GM12892 (cell line): ENCODE data around the gene ARHGEF12. TPM values are rescaled to one million over a fixed set of nuclear protein-coding genes. Genes with fewer than 3 reads are reported as not detected.

Source experiments
- DNase-seq: peaks from one replicate; pipeline ENCODE4 v3.0.0; 2011; ENCODE audit not compliant: insufficient read length
- FAIRE-seq: peaks from 2 replicates; lab custom pipeline; 2011; peaks lifted over from hg19 to GRCh38; lab: Jason Lieb, UNC
- POLR2A ChIP-seq: IDR thresholded peaks from 2 replicates; pipeline ENCODE4 v1.6.1; 2011; ENCODE audit warnings: low read depth, low read length, control low read depth
- POLR2AphosphoS5 ChIP-seq: IDR thresholded peaks from 2 replicates; pipeline ENCODE4 v1.6.1; 2011; ENCODE audit warnings: low read depth, low read length, control low read depth
- TAF1 ChIP-seq: IDR thresholded peaks from 2 replicates; pipeline ENCODE4 v1.6.1; 2011; ENCODE audit warnings: low read depth, mild to moderate bottlenecking, control low read depth, low read length, borderline replicate concordance
- polyA plus RNA-seq: library from polyadenylated mRNA; unstranded; fragments of >200 nt; gene quantifications from one replicate; pipeline ENCODE4 v1.2.1, GENCODE V29; 2012; ENCODE audit warnings: missing spikeins, inconsistent platforms; ENCODE audit not compliant: missing spikeins

ARHGEF12 gene, protein sequence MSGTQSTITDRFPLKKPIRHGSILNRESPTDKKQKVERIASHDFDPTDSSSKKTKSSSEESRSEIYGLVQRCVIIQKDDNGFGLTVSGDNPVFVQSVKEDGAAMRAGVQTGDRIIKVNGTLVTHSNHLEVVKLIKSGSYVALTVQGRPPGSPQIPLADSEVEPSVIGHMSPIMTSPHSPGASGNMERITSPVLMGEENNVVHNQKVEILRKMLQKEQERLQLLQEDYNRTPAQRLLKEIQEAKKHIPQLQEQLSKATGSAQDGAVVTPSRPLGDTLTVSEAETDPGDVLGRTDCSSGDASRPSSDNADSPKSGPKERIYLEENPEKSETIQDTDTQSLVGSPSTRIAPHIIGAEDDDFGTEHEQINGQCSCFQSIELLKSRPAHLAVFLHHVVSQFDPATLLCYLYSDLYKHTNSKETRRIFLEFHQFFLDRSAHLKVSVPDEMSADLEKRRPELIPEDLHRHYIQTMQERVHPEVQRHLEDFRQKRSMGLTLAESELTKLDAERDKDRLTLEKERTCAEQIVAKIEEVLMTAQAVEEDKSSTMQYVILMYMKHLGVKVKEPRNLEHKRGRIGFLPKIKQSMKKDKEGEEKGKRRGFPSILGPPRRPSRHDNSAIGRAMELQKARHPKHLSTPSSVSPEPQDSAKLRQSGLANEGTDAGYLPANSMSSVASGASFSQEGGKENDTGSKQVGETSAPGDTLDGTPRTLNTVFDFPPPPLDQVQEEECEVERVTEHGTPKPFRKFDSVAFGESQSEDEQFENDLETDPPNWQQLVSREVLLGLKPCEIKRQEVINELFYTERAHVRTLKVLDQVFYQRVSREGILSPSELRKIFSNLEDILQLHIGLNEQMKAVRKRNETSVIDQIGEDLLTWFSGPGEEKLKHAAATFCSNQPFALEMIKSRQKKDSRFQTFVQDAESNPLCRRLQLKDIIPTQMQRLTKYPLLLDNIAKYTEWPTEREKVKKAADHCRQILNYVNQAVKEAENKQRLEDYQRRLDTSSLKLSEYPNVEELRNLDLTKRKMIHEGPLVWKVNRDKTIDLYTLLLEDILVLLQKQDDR (N-terminal part only)
- 11.9 TPM for polyA plus RNA-seq

- FAIRE-seq (peak; percentile 99), DNase-seq (peak; percentile 84)
- peak; percentile 66; the same call in 1 of the 2 replicates for TF ChIP-seq POLR2A
- TF ChIP-seq TAF1, result peak; percentile 45; the same call in 1 of the 2 replicates
- TF ChIP-seq POLR2AphosphoS5, result no peak
These were observed at the start of gene ARHGEF12 for GRCh38 chr11:120335908-120336640. ARHGEF12 (plus strand) TSS chr11:120336413; CDS start chr11:120337244, 831 bp downstream.

DNA sequence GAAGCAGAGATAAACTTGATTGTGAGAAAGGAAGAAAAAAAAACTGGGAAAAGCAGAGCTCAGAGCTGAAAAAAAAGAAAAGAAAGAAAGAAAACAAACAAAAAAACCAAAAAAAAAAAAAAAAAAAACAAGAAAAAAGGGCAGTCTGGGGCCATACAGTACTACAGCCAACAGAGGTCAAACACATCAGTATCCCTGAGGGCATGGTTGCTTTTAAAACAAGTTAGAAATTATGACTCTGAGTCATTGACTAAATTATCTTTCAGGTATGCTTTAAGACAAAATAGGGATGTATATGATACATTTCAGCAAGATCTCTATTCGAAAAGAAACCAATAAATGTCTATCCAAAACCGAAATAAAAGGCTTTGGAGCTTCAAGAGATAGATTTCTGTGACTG, 48.2 kb upstream of the ARHGEF12 start:
- TF ChIP-seq POLR2AphosphoS5 (no peak), TAF1 (no peak), POLR2A (no peak)
- FAIRE-seq, result no peak
- no peak for DNase-seq

DNA sequence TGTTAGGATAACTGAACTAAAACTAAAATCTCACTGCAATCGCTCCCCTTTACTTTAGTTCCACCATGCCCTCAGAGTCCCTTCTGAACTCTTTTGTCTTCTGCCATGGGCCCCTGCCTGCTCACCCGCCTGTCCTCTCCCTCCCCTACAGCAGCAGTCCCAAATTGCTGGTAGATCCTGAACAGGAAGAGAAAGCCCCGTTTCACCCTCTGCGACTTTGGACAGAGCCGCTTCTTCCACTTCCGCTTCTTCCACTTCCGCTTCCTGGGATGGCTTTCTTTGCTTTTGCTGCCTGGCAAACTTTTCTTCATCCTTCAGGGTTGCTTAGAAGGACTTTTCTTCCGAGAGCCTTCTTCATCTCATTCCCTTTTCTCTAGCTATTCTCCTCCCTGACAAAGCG, 46.8 kb upstream of the ARHGEF12 start:
- no peak for TF ChIP-seq TAF1
- no peak for TF ChIP-seq POLR2AphosphoS5
- TF ChIP-seq POLR2A, result no peak
- DNase-seq (no peak), FAIRE-seq (no peak)

DNA sequence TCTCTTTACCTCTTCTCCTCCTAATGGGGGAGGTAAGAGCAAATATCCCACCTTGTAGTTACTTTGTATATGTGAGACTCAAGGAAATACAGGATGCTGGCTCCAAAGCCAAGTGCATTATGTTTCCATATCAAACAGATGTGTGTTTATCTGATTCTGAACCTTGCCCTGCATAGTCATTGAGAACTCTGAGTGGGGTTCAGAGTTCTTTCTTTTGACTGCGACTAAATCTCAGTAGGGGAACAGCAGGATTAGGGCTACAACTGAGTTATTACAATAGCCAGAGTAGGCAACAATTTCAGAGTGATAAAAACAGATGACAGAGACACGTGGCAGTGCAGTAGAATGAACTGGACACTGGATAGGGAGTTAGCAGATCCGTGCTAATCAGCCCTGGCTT, 45.3 kb upstream of the ARHGEF12 start:
- FAIRE-seq, result no peak
- no peak for TF ChIP-seq POLR2AphosphoS5
- TF ChIP-seq TAF1, result no peak
- no peak for TF ChIP-seq POLR2A

DNA sequence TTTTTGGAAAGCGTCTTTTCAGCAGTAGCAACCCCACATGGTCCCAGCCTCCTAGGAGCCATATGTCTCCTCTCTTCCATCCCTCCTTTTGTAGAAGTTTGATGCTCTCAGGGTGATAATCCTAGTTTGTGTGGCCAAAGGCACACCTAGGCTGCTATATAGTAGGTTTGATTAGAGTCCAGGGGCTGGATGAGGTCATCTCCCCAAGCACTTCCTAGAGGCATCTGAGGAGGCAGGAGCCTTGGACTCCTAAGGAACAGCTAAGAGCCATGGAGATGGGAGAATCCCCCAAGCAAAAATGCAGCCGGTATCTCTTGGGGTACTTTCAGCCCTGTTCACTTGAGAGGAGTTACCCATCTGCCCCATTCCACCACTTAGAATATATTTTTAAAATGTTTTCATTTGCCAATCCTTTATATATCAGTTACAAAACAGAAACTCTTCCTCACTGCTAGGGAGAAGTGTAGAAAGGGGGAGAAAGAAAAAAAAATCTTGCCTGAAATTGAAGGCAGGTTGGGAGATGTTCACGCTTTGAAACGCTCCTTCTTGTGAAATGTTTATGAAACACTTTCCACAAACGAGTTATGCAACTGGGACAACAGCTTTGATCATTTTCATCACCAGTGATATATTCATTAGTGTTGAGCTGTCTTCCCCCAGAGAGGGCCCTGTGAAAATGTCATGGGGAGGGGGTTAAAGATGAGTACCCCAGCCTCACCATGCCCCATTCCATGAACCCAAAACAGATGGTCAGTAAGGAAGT, 43.0 kb upstream of the ARHGEF12 start:
- DNase-seq (no peak), FAIRE-seq (no peak)
- TF ChIP-seq TAF1 (no peak), POLR2AphosphoS5 (no peak), POLR2A (no peak)

More for the DNA sequence above, 45.3 kb upstream of the ARHGEF12 start:
- DNase-seq, result no peak

DNA sequence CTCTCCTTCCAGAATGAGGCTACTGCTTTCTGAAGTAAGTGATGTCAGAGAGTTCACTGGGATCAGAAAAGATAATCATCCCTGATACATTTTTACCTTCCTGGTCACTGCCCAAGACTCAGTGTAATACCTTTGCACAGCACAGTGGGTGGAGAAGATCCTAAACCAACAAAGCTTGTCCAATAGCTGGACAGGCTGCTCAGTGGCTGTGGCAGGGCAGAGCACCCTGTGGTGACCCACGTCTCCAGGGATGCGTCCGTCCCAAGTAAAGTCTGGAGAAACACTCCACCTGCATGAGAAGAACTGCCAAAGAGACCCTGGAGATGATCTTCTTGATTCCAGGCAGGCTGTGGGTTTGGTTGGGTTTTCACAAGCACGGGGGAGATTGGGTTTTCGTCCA, 42.1 kb upstream of the ARHGEF12 start:
- FAIRE-seq, result no peak

DNA sequence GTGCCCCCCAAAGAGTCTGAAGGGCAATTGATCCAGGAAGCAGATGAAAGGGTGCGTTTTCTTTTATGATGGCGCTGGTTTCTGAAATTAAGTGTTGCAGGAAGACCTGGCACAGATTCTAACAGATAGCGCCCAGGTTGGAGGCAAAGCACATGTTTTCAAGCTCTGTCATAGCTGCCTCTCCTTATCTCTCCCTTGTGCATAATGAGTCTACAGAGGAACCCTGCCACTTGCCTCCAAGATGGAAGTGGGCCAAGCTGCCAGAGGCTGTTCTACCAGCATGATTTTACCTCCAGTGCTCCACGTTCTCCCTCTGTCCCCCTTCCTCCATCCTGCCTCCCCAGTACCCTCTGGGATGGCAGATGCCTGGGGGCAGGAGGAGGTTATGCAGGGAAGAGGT, 41.1 kb upstream of the ARHGEF12 start:
- DNase-seq (no peak), FAIRE-seq (no peak)
- TF ChIP-seq TAF1, result no peak

More for the DNA sequence above, 42.1 kb upstream of the ARHGEF12 start:
- TF ChIP-seq POLR2A (no peak), TAF1 (no peak), POLR2AphosphoS5 (no peak)
- no peak for DNase-seq

DNA sequence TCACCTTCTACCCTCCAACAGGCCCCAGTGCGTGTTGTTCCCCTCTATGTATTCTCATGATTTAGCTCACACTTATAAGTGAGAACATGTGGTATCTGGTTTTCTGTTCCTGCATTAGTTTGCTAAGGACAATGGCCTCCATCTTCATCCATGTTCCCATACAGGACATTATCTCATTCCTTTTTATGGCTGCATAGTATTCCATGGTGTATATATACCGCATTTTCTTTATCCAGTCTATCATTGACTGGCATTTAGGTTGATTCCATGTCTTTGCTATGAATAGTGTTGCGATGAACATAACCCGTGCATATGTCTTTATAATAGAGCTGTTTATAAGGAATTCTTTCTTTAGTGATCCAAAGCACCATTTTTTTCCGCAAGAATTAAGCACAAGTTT, 39.7 kb upstream of the ARHGEF12 start:
- DNase-seq (no peak), FAIRE-seq (no peak)
- TF ChIP-seq TAF1 (no peak), POLR2AphosphoS5 (no peak), POLR2A (no peak)

DNA sequence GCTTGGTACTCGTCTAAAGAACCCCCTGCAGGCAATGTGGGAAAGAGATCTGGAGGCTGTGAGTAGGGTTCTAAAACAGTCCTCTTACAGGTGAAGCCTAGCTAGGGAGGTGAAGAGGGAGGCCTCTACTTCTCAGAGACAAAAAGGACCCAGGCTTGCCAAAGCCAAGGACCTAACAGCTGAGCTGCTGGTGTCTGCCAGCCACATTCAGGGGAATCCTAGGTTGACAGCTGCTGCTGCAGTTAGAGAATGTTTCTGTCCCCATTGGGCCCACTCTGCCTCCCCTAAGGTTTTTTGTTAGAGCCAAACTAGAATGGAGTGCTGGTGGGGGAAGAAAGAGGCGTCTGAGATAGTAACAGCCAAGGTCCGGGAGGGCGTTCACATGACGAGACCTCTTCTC, 37.8 kb upstream of the ARHGEF12 start:
- TF ChIP-seq TAF1, result no peak
- TF ChIP-seq POLR2AphosphoS5, result no peak
- no peak for TF ChIP-seq POLR2A
- no peak for DNase-seq
- FAIRE-seq, result no peak
